HG03066 (cell line): ENCODE measurements around the gene LAP3.
"Not testable (repeated sequence)": the region's sequence is repeated elsewhere in the genome, so short reads cannot be mapped to it uniquely, and the experiment has no call there.

Experiments used
- ATAC-seq: cut with Tn5 transposase; IDR thresholded peaks from one replicate; pipeline ENCODE4 v1.9.1; 2021; ENCODE audit warnings: low read depth; ENCODE audit not compliant: unreplicated experiment

The LAP3 gene

GRCh38 chr4:17576932-17577664 is at the start of gene LAP3:
Gene LAP3, plus strand, starts transcription at chr4:17577198. Its CDS starts 268 bp downstream, at chr4:17577466.
- ATAC-seq, result peak; percentile 76

DNA sequence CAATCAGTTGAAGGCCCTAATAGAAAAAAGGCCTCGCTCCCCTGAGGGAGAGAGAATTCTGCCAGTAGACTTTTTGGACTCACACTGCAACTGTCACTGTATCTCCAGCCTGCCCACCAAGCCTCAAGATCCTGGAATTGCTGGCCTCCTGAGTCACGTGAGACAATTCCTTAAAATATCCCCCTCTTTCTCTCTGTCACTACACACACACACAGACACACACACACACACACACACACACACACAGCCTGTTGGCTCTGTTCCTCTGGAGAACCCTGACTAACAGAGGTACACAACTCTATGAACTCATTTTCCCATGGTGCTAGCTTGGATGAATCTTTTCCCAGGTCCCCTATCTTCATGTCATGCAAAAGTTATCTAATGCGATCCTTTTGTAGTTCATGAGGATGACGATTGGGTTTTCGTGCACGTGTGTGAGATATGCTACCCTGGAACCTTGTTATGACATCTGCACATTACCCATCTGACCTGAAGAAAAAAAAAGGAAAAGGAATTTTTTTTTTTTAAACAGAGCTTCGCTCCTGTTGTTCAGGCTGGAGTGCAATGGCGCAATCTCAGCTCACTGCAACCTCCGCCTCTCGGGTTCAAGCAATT is 48.3 kb upstream of the LAP3 start:
- no peak for ATAC-seq

- no peak for ATAC-seq
These were observed 45.3 kb upstream of the LAP3 start for GRCh38 chr4:17531538-17532285.

GRCh38 chr4:17534705-17535104 is 42.3 kb upstream of the LAP3 start:
- no peak for ATAC-seq

- no peak for ATAC-seq
These were observed 41.8 kb upstream of the LAP3 start for GRCh38 chr4:17535242-17535641.

DNA sequence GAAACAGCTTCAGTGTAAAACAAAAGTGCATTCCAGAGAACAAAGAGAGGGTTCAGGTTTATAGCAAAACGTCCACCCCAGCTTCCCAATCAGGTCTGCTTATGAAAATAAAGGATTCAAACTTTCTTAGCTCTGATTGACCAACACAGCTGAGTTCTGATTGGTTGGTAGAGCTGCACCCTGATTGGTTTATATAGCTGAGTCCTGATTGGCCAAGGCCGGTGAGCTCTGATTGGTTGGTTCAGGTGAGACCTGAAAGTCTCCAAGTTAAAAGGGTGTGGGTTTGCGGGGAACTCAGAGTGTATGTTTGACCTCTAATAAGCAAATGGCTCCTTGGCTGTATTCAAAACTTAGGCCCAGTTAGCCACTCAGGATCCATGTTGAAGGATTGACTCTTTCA is 41.1 kb upstream of the LAP3 start:
- ATAC-seq, result no peak

DNA sequence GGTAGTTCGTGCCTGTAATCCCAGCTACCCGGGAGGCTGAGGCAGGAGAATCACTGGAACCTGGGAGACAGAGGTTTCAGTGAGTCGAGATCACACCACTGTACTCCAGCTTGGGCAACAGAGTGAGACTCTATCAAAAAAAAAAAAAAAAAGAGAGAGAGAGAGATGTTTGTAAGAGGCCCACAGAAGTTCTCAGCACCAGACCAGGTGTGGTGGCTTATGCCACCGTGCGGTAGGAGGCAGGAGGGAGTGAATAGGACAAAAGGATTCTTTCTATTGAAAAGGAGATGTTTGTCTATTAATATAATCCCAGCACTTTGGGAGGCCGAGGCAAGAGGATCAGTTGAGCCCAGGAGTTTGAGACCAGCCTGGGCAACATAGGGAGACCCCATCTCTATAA is 39.9 kb upstream of the LAP3 start:
- ATAC-seq, result not testable (repeated sequence)

DNA sequence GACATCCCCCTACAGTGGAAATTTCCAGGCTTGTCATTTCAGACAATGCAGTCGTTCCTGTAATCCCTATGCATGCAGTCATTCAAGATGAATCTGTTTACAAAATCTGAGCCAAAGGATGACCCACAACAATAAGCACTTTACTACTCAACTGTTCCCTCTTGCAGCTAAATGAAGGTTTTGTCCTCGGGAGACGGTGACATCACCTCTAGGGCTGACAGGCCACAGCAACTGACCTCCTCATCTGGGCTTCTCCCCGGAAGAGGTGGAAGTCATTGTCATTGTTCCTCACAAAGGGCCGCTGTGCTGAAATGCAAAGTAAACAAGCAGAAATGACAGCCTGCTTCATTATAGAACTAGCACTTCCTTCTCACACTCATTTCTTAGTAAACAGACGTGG is 32.8 kb upstream of the LAP3 start:
- no peak for ATAC-seq

DNA sequence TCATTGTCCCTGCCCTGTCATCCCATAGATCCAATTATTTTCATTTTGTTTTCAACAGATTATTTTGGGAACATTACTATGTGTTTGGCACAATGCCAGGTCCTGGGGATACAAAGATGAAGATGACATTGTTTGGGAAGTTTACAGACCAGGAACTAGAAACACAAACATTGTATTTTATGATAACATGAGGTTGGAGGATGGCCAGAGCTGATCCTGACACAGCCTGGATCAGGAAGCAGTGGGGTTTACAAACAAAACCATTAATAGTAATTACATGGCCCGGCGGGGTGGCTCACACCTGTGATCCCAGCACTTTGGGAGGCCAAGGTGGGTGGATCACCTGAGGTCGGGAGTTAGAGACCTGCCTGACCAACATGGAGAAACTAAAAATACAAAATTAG is 32.2 kb upstream of the LAP3 start:
- ATAC-seq, result no peak

DNA sequence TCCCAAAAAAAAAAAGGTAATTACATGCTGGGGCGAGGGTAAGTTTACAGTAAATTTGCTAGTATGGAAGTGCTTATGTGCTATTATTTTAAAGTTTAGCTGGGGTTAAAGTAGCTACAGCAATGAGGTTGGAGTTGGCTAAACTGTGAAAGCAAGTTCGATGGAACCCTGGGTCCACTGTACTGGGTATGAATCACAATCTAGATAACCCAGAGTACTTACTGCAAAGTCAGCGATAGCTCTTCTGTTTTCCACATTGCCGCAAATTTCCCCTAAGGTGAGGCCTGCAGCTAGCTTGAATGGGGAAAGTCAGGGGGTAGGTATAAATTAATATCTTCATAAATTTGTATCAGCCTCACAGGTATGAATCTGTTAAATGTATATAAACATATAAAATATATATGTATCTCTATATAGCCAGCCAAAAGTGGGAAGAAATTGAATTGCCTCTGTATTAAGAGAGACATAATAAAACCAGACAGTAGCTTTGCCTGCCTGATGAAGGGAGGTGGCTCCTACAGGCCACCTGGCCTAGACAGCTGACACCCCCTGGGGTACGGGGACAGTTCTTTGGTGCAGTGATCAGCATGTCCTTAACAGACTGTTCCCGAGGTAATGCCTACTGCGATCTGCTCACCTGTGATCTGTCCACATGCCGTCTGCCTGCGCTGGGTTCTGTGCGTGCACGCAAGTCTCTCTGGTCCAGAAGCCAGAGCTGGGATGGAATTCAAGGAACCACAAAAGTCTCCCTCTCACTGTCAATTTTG is 31.4 kb upstream of the LAP3 start:
- ATAC-seq, result no peak

DNA sequence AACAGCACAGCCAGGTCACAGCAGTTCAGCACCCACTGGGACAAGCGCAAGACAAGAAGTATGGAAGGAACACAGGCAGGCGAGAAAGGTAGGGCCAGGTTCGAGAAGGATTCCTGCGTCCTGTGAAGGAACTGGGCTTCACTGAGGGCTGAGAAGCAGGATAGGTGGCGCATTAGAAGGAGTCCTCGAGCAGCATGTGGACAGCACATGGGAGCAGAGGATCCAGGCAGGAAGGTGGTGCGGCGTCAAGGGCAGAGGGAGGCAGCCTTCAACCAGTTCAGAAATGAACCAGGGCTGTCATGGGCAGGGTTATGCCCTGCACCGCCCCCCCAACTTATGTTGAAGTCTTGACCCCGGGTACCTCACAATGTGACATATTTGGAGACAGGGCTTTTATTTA is 30.8 kb upstream of the LAP3 start:
- no peak for ATAC-seq

- no peak for ATAC-seq
These were observed 30.3 kb upstream of the LAP3 start for GRCh38 chr4:17546678-17547077.

- ATAC-seq, result no peak
These were observed 26.4 kb upstream of the LAP3 start for GRCh38 chr4:17550549-17550948.

- no peak for ATAC-seq
These were observed 24.6 kb upstream of the LAP3 start for GRCh38 chr4:17552427-17552826.

DNA sequence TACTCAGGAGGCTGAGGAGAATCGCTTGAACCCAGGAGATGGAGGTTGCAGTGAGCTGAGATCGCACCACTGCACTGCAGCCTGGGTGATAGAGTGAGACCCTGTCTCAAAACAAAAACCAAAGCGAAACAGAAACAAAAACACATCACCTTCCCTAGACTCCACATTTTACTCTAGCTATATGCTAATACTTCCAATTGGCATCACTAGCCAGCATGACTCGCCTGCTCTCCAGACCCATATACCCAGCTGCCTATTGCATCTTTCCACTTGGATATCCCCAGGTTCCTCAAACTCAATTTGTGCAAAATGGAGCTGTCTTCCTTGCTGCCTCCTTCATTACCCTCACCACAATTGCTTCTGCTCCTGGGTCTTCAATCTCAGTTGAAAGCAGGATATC is 22.4 kb upstream of the LAP3 start:
- no peak for ATAC-seq

GRCh38 chr4:17556498-17556897 is 20.5 kb upstream of the LAP3 start:
- no peak for ATAC-seq

- ATAC-seq, result no peak
These were observed 19.1 kb upstream of the LAP3 start for GRCh38 chr4:17557880-17558279.

DNA sequence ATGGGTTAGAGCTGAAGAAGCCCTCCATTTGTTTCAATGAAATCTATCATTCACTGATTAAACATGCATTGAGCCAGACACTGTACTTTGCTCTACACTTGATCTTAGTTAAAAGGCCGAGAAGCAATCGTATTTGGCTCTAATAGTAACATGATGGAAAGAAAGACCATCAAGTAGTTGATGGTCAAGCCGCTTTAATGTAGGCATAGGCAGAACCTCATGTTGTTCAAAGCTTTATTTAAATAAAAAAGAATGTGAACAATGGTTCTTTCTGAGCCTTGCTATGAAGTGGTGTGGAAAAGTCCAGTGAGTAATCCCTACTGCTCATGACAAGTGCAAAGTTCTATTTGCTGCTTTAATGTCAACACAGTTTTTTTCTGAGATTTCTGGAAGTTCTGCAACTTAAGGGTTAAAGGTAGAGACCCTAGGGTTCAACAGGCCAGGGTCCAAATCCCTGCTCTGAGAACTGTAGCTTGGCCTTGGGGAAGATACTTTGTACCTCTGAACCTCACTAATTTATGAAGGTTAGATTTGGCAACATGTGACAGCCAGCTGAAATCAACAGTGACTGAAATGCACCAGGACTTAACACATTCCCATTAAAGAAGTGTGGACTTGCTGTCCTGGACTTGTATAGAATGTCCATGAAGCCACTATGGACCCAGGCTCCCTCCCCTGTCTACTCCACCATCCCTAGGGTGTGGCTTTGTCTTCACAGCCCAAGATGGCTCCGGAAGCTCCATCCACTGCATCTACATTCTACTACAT is 17.9 kb upstream of the LAP3 start:
- ATAC-seq, result no peak

GRCh38 chr4:17559709-17560048 is 17.3 kb upstream of the LAP3 start:
- ATAC-seq, result no peak

DNA sequence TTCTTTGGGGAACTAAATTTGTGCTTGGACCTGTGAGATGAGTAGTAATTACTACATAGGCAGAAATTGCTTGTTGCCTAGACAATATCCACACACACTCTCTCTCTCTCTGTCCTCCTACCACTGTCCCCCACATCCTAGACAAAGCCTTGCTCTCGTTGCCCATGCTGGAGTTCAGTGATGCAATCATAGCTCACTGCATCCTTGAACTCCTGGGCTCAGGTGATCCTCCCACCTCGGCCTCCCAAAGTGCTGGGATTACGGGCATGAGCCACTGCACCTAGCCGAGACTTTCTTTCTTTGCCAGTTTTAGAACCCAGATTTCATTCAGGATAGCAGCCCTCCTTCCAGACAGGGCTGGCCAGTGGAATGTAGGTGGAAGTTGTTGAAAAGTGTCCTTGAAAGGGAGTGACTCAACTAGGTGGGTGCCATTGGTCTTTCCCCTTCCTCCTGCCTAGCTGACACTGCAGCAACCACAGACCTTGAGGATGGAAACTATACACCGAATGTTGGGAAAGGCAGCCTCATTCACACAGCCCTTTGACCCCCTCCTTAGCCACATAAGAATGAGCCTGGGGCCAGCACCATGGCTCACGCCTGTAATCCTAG is 16.8 kb upstream of the LAP3 start:
- ATAC-seq, result no peak
